SK-N-MC (cell line): ENCODE data around the gene MORF4L1.
"Not testable (repeated sequence)": the region's sequence is repeated elsewhere in the genome, so short reads cannot be mapped to it uniquely, and the experiment has no call there.

Experiments used
- DNase-seq: peaks from one replicate; pipeline ENCODE4 v3.0.0-alpha.2; 2011; ENCODE audit warnings: low read depth, low spot score
- H3K27ac ChIP-seq: fragments of 200-600 bp; sonication (generic); 2 replicates; pipeline ENCODE4 v1.5.1; 2016; ENCODE audit warnings: mixed run types
- H3K36me3 ChIP-seq: fragments of 200-600 bp; sonication (generic); 2 replicates; pipeline ENCODE4 v1.6.1; 2017; ENCODE audit warnings: antibody characterized with exemption, low read length, mixed read lengths; ENCODE audit not compliant: insufficient read depth
- H3K4me3 ChIP-seq: fragments of 200-600 bp; sonication (generic); 2 replicates; pipeline ENCODE4 v1.5.1; 2016
- H3K9ac ChIP-seq: fragments of 200-600 bp; sonication (generic); 2 replicates; pipeline ENCODE4 v1.8.0; 2017; ENCODE audit warnings: mixed run types, mixed read lengths; ENCODE audit not compliant: insufficient read length
- H3K9me3 ChIP-seq: fragments of 200-600 bp; sonication (generic); 2 replicates; pipeline ENCODE4 v1.6.1; 2017; ENCODE audit warnings: low read depth, mild to moderate bottlenecking, antibody characterized with exemption, low read length, moderate library complexity, mixed read lengths
- EZH2 ChIP-seq: fragments of 200-600 bp; sonication (generic); IDR thresholded peaks from one replicate; pipeline ENCODE4 v1.6.1; 2017; ENCODE audit warnings: antibody characterized with exemption
- FOXP2 ChIP-seq: optimal IDR thresholded peaks from 2 replicates; pipeline ENCODE3; 2011; ENCODE audit warnings: mild to moderate bottlenecking, moderate library complexity; ENCODE audit not compliant: insufficient read depth; ENCODE audit errors: extremely low read length, control extremely low read depth
- POLR2AphosphoS5 ChIP-seq: IDR thresholded peaks from 2 replicates; pipeline ENCODE4 v1.6.1; 2012; ENCODE audit warnings: mild to moderate bottlenecking, low read depth, low read length, borderline replicate concordance

The MORF4L1 gene

DNA sequence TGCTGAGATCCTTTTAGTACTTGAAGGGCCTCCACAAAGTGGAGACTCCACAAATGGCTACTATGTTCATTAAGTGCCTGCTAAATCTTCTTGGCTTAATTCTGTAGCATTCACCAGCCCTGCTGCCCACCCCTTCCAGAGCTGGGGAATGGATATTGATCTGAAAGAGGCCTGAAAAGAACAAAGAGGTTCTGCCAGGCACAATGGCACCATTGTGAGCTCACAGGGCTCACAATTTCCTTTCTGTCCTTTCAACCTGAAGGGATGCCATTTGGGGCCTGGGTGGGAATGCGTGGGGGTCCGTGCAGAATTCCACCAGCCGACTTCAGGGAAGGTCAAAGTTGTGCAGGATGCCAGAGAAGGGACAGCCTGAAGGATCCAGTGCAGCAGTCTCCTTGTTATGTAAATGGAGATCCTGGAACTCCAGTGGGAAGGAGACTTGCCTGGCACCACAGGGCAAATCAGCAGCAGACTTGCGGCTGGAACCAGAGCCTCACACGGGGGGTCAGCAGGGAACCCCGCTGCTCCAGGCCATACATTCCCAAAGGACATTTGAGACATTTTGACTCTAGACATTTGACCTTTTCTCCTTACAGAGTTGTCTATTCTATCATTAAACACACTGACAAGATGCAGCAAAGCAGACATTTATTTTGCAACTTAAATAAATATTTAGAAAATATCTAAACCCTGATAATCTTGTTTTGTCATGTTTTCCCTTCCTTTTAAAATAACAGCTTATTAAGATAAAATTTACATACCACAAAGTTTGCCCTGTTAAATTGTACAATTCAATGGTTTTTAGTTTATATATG lies 21.5 kb upstream of the MORF4L1 start:
- DNase-seq: no peak
- Histone ChIP-seq H3K4me3 (no peak overlapping the region), H3K36me3 (no peaks in the 10 kb centered on the region), H3K27ac (no peak overlapping the region), H3K9ac (no peak overlapping the region), H3K9me3 (no peaks in the 10 kb centered on the region)
- TF ChIP-seq POLR2AphosphoS5: no peak
- TF ChIP-seq EZH2: no peak
- TF ChIP-seq FOXP2: no peak

- no peaks in the 10 kb centered on the region for H3K9me3 ChIP-seq
- no peak for DNase-seq
- TF ChIP-seq EZH2 (no peak), FOXP2 (no peak), POLR2AphosphoS5 (no peak)
- no peaks in the 10 kb centered on the region for H3K36me3 ChIP-seq
- H3K9ac ChIP-seq: no peak overlapping the region
- H3K27ac ChIP-seq: no peak overlapping the region
- no peak overlapping the region for H3K4me3 ChIP-seq
Measured at GRCh38 chr15:78853500-78853899, 19.2 kb upstream of the MORF4L1 start.

DNA sequence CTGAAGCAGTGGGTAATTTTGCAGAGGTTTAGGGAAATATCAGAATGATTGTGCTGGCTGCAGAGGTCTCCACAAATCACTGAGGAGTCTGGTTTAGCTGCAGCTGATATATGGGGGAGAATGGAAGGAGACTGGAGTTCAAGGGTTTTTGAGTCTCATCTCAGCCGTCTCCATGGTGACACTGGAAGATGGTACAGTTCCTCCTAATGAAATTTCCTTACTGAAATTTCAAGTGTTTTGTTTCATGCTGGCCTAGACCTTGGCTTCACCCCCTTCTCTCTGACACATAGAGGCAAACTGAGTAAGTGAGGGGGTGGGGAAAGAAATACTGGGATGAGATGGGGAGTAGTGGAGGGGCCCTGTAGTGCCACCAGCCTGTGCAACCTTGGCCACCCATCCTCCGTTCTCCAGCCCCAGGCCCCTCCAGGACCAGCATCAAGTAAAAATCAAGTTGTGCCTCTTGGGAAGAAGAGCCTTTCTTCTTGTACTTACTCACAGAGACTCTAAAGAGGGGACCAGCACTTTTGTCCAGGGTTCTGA lies 17.8 kb upstream of the MORF4L1 start:
- no peak overlapping the region for H3K9ac ChIP-seq
- no peak overlapping the region for H3K4me3 ChIP-seq
- H3K36me3 ChIP-seq: no peaks in the 10 kb centered on the region
- no peaks in the 10 kb centered on the region for H3K9me3 ChIP-seq
- TF ChIP-seq FOXP2 (no peak), EZH2 (no peak), POLR2AphosphoS5 (no peak)
- no peak for DNase-seq
- H3K27ac ChIP-seq: no peak overlapping the region

- Histone ChIP-seq H3K4me3 (no peak overlapping the region), H3K9ac (no peak overlapping the region), H3K9me3 (no peaks in the 10 kb centered on the region), H3K36me3 (no peaks in the 10 kb centered on the region), H3K27ac (no peak overlapping the region)
- TF ChIP-seq EZH2 (no peak), FOXP2 (no peak), POLR2AphosphoS5 (no peak)
- no peak for DNase-seq
Measured at GRCh38 chr15:78855746-78856145, 16.9 kb upstream of the MORF4L1 start.

DNA sequence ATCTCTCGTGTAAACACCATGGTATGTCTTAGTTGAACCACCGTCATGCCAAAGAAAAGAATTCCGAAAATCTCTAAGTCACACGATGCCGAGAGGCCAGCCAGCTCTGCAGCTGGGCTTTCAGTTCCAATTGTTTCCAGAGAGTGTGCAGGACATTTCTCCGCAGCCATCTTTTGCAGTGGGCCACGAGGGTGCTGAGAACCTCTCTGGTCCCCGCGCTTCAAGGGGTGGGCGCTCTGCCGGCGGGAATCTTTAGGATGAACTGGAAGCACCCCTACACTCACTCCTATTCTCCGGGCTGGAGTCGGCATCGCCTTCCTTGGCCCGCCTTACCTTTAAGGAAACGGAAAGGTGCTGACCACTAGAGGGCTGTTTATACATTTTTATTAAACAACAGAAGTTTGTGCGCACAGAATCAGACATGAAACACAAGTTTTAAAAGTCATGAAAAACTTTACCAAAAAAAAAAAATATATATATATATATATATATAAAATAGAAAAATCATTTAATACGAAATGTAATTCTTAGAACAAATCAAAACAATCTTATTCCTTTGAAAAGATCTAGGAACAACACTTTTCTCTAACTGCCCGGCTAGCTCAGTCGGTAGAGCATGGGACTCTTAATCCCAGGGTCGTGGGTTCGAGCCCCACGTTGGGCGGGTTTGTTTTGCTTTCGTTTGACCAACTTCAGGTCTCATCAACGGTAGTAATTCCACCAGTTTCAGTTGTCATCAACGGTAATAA lies 12.5 kb upstream of the MORF4L1 start:
- TF ChIP-seq FOXP2 (no peak), POLR2AphosphoS5 (peak; percentile 30; the same call in 1 of the 2 replicates)
- H3K27ac ChIP-seq: peak overlapping the region; percentile 90
- H3K9me3 ChIP-seq: no peaks in the 10 kb centered on the region

DNA sequence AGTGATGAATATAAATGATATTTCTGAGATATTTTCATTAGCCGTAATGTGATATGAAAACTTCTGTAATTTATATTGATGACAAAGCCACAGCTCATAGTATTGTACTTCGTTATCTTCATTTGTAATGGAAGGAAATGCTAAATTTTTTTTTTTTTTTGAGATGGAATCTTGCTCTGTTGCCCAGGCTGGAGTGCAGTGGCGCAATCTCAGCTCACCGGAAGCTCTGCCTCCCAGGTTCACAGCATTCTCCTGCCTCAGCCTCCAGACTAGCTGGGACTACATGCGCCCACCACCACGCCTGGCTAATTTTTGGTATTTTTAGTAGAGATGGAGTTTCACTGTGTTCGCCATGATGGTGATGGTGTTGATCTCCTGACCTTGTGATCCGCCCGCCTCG lies 7.1 kb upstream of the MORF4L1 start:
- not testable (repeated sequence) for H3K27ac ChIP-seq, H3K4me3 ChIP-seq, H3K9me3 ChIP-seq, DNase-seq, H3K36me3 ChIP-seq, H3K9ac ChIP-seq

More for the DNA sequence above, 12.5 kb upstream of the MORF4L1 start:
- H3K36me3 ChIP-seq: no peaks in the 10 kb centered on the region
- H3K9ac ChIP-seq: peak overlapping the region; percentile 82
- peak overlapping the region; percentile 83 for H3K4me3 ChIP-seq
- no peak for DNase-seq

GRCh38 chr15:78866031-78866430 lies 6.7 kb upstream of the MORF4L1 start:
- not testable (repeated sequence) for H3K9ac ChIP-seq, H3K36me3 ChIP-seq, H3K27ac ChIP-seq, H3K9me3 ChIP-seq, DNase-seq, H3K4me3 ChIP-seq

- H3K36me3 ChIP-seq: no peaks in the 10 kb centered on the region
- DNase-seq: no peak
- TF ChIP-seq FOXP2 (no peak), EZH2 (no peak), POLR2AphosphoS5 (no peak)
- no peak overlapping the region for H3K27ac ChIP-seq
- H3K9ac ChIP-seq: no peak overlapping the region
- H3K9me3 ChIP-seq: no peaks in the 10 kb centered on the region
- H3K4me3 ChIP-seq: no peak overlapping the region
Measured at GRCh38 chr15:78866803-78867202, 5.9 kb upstream of the MORF4L1 start.

GRCh38 chr15:78868366-78868765 lies 4.3 kb upstream of the MORF4L1 start:
- no peak overlapping the region for H3K27ac ChIP-seq
- no peaks in the 10 kb centered on the region for H3K36me3 ChIP-seq
- H3K9ac ChIP-seq: no peak overlapping the region
- H3K4me3 ChIP-seq: no peak overlapping the region
- DNase-seq: no peak
- no peaks in the 10 kb centered on the region for H3K9me3 ChIP-seq
- TF ChIP-seq EZH2: no peak
- no peak for TF ChIP-seq FOXP2
- no peak for TF ChIP-seq POLR2AphosphoS5

GRCh38 chr15:78871483-78872127 lies 1.1 kb upstream of the MORF4L1 start:
- H3K9ac ChIP-seq: not testable (repeated sequence)

More at GRCh38 chr15:78871483-78872127, 1.1 kb upstream of the MORF4L1 start:
- H3K27ac ChIP-seq: peak overlapping the region; percentile 82
- H3K9me3 ChIP-seq, H3K4me3 ChIP-seq, H3K36me3 ChIP-seq, DNase-seq: not testable (repeated sequence)
